HT-29 (cell line): ENCODE results near the gene PRKN. TPM values are rescaled to one million over a fixed set of nuclear protein-coding genes. Genes with fewer than 3 reads are reported as not detected.

Experiments used
- DNase-seq: peaks from one replicate; pipeline ENCODE4 v3.0.0-alpha.2; 2015; ENCODE audit warnings: low spot score
- total RNA-seq: library from RNA; depleted of rRNA; stranded (reverse); fragments of >200 nt; shearing (Covaris generic); gene quantifications from 2 replicates; pipeline ENCODE4 v1.2.3, GENCODE V29; 2014

Gene PRKN
- total RNA-seq, 1 experiment from 2014 or later = 3.4 TPM

DNA sequence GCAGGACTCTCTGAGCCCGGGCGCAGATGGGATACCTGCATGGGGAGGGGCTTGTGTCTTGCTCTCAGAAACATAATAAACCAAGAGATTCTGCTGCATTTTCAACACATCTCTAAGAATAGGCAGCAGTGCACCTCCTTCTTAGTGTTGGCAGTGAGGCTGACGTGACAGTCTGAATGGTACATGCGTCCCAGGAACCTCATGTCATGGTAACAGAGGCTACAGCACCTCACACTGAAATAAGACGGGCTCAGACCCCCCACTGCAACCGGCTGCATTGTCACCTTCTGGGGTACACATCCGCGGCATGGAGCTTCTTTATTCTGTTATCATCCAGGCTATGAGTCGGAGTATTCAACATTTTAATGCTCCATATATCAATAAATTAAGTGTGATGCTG is 1056.4 kb downstream of the PRKN start:
- no peak for DNase-seq

GRCh38 chr6:161668665-161669064 is 1058.9 kb downstream of the PRKN start:
- no peak for DNase-seq

DNA sequence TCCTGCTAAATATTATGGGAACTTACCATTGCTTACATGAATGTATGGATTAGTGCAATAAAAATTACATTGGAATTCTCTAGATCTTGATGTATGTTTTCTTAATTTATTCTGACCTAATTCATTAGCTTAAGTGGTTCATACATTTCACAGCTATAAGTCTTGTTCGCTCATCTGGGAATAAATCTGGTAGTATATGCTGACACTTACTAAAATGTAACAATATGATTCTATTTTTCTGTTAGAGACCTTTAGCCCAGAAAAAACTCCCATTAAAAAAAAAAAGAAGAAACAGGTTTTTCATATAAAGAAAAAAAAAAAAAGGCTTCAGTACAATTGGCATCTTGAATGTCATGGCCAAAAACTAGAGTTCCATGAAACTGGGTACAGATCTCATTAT is 1059.6 kb downstream of the PRKN start:
- DNase-seq = no peak

- DNase-seq = no peak
These were observed 1063.9 kb downstream of the PRKN start for GRCh38 chr6:161663682-161664081.

GRCh38 chr6:161660666-161661571 is 1066.6 kb downstream of the PRKN start:
- no peak for DNase-seq

- no peak for DNase-seq
These were observed 1069.4 kb downstream of the PRKN start for GRCh38 chr6:161658211-161658610.

DNA sequence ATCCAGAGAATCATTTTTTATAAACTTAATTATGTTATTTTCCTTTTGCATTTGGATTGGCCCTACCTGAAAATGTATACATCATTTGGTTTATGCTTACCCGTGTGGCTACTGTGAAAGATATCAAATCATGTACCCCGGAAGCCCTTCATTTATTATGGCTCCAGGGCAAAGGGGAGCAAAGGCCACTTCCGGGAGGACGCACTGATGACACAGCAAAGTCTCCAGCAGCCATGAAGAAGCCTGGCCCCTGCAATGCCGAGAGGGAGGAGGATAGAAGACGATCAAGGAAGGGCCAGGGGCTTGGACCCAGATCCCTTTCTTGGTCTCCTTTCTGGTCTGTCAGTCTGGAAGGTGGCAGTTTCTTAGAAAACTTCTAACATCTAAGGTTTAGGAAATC is 1073.4 kb downstream of the PRKN start:
- DNase-seq = no peak

DNA sequence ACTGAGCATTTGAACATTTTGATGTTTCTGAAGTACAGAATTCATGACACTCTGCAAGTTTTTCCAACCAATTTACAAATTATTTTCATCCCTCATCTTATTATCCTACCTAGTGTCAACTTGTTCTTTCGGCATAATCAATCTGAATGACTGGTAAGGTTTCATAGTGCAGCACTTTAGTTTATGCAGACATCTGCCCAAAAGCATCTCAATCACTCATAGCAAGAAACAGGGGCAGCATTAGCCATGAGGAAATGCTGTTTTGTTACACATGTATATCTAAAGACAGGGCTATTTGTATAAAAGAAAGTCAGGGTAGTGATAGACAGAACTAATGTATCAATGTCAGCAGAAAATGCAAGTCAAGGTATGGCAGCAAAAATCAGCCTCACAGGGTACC is 1075.6 kb downstream of the PRKN start:
- DNase-seq = no peak

GRCh38 chr6:161649841-161650240 is 1077.7 kb downstream of the PRKN start:
- DNase-seq = no peak

DNA sequence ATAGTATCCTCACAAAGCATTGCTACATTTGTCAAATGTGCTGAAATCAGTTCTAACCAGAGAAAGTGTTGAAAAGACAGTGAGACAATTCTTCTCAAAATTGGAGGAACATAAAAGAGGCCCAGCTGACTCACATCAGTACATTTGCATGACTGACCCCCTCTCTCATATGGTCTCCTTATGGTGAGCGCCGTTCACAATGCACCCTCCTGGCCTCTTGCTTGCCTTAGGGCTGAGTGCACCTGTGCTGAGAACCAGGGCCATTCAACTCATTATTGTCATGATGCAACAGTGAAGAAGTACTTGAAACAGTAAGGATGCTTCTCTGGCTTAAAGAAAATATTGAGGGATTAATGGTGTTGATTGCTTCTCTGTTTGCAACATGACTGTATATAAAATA is 1078.5 kb downstream of the PRKN start:
- no peak for DNase-seq

DNA sequence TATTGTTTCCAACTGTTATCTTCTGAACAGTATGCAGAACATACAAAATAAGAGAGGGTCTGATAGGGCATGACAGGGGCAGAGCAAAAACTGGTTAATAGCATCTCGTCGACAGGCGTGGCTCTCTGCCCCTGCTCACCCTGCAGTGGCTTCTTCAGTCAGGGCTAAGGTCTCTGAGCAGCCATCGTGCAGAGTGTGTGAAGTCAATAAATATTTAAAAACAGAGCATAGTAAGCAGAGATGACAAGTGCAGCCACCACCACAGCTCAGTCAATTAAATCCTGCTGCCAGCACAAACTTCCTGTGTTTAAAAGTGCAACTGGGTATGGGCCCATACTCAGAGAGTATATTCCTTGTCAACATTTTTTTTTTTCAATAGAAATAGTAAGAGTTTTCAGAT is 1080.3 kb downstream of the PRKN start:
- DNase-seq = no peak

DNA sequence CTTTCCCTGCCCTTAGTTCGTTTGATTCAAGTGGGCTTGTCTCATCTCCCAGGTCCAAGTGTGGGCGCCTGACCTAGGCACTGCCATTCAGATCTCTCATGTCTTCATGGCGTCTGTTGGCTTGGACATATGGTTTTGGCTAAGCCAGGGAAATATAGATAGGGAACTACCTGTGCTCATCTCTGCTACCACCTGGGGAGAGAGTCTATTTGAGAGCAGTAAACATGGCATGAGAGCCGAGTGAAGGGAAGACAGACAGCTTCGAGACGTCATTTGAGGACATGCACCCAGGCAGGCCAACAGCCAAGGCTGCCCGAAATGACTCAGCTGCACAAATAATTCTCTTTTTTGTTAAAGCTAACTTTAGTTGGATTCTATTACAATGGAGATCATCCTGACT is 1083.0 kb downstream of the PRKN start:
- no peak for DNase-seq

GRCh38 chr6:161641175-161641574 is 1086.4 kb downstream of the PRKN start:
- no peak for DNase-seq

DNA sequence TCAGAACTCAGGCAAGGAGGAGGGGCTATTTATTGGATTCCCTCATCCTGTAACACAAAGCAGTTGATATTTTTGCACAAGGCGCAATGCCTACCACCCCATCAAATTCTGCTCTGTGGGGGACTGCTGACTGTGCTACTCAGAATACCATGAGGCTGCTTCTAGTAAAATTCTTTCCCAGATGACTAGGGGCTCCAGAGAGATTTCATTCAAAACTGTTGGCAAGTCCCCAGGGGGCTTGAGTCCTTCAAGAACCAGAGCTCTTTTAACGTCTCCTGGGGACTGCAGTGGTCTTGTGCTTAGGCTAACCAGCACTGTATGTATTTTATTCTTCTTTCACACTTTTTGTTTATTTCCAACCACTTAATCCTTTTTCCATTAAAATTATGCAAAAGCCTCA is 1087.8 kb downstream of the PRKN start:
- DNase-seq = no peak

GRCh38 chr6:161637658-161638057 is 1089.9 kb downstream of the PRKN start:
- no peak for DNase-seq

DNA sequence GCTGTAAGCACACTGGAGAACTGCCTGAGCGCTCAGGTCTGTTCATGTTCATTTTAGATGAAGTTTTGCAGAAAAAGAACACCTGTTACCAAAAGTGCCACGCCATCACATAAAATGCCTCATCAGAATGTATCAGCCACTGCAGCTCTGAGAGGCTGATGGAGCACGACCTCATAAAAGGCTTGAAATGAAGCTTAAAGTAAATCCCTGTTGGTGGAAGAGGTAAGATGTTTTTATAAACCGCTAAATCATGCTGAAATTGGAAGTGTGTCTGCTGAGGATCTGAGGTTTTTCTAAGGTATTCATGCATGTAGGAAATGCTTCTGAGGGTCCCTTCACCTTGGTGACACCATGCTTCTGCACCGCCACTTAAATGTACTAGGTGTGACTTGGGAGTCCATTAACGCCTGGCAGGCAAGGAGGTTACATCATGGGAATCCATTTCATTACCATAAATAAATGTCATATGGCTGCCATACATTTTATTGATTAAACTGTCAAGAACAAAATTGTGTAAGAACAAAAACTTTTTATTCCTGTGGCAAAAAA is 1090.6 kb downstream of the PRKN start:
- DNase-seq = no peak

DNA sequence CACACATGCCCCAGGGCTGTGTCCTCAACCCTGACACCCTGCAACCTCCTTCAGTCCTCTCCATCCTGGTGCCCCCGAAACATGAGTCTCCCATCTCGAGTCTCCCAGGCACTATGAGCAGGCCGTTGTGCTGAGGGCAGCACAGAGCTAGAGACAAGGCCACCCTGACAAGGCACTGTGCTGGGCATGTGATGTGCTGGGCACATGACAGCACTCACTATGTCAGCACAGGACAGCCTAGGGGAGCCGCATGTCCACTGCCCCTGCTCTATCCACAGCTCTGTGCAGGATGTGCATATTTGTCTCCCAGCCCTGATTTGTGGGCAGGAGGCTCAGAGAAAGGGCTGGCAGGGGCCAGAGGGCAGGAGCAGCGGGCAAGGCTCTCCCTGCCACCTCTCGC is 1091.6 kb downstream of the PRKN start:
- no peak for DNase-seq

DNA sequence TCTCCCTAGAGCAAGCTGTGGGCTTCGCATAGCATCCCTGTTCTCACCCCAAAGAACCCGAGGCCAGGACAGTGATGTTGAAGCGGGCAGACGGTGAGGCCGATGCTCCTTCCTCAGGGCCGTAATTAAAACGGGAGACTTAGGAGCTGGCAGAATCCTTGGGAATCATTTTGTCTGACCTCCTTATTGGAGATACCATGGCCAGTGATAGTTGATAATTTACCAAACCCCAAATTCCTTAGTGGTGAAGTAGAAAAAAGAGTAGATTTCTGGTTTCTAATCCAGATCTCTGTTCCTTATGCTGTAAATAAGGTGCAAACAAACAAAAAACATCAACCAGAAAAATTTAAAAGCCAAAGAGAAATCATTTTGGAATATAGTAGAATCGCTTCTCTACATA is 1092.7 kb downstream of the PRKN start:
- no peak for DNase-seq

DNA sequence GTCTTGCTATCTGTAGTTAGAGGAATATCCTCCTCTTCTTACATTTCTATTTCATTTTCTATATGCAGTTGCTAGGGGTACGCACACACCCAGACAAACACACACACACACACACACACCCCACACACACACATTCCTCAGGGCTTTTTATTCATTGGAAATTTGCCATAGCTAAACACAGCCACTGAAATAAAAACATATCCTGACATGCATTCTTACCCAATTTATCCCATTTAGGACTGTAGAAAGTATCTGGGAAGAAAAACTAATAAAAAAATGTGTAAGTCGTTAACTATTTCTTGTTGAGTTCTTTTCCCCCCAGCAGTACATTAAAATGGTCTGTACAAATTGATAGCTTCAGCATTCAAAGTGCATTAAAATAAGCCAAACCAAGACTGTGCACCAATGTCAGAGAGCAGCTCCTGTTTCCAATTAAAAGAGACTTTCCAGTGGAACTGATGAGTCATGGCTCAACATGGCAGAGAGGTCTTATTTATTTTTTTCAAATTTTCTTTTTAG is 1095.8 kb downstream of the PRKN start:
- DNase-seq = no peak

DNA sequence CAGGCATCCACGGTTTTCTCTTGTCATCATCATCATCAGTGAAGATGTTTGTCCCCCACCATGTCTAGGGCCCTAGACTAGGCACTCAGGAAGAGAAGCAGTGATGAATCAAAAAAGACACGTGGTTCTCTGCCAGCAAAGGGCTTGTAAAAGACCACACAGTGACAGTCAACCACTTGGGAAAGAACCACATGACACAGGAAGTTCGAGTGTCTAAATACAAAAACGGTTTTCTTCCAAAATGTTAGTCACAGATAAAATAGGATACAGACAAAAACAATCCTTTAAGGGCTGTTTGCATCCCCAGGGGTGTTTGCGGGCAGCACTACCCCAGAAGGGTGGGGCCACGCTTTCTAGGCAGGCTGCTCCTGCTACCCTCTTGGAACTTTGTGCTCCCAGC is 1096.9 kb downstream of the PRKN start:
- DNase-seq = no peak

GRCh38 chr6:161626132-161626676 is 1101.4 kb downstream of the PRKN start:
- no peak for DNase-seq

GRCh38 chr6:161624111-161624510 is 1103.5 kb downstream of the PRKN start:
- DNase-seq = no peak

- no peak for DNase-seq
These were observed 1104.8 kb downstream of the PRKN start for GRCh38 chr6:161622779-161623178.
